Neural progenitor cell (in vitro differentiated cells): Measurements from ENCODE around the gene MYH7B.

Source experiments
- EZH2 ChIP-seq: fragments of 200-600 bp; sonication (generic); IDR thresholded peaks from 2 replicates; pipeline ENCODE4 v1.6.1; 2017; ENCODE audit warnings: antibody characterized with exemption, mild to moderate bottlenecking, moderate library complexity
- EZH2phosphoT487 ChIP-seq: fragments of 200-600 bp; sonication (generic); IDR thresholded peaks from 2 replicates; pipeline ENCODE4 v1.6.1; 2017; ENCODE audit warnings: antibody characterized with exemption
- TF ChIP-seq, protein P1 (sequence below): fragments of 200-600 bp; sonication (generic); IDR thresholded peaks from 2 replicates; pipeline ENCODE4 v1.5.1; 2017; ENCODE audit warnings: antibody characterized with exemption, mild to moderate bottlenecking

DNA sequence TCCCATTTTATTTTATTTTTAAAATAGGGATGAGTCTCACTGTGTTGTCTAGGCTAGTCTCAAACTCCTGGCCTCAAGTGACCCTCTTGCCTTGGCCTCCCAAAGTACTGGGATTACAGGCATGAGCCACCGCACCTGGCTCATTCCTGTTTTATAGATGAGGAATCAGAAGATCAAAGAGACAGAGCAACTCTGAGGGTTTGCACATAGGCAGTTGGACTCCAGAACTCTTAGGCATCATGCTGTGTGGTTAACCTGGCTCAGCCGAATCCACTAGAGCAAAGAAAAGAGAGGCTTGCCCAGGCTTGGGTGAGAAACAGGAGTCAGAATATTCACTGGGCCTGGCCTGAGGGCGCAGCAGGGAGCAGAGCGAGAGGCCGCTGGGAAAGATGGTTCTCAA is 9.4 kb downstream of the MYH7B start:
- TF ChIP-seq, protein P1, sequence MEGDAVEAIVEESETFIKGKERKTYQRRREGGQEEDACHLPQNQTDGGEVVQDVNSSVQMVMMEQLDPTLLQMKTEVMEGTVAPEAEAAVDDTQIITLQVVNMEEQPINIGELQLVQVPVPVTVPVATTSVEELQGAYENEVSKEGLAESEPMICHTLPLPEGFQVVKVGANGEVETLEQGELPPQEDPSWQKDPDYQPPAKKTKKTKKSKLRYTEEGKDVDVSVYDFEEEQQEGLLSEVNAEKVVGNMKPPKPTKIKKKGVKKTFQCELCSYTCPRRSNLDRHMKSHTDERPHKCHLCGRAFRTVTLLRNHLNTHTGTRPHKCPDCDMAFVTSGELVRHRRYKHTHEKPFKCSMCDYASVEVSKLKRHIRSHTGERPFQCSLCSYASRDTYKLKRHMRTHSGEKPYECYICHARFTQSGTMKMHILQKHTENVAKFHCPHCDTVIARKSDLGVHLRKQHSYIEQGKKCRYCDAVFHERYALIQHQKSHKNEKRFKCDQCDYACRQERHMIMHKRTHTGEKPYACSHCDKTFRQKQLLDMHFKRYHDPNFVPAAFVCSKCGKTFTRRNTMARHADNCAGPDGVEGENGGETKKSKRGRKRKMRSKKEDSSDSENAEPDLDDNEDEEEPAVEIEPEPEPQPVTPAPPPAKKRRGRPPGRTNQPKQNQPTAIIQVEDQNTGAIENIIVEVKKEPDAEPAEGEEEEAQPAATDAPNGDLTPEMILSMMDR, result no peak
- TF ChIP-seq EZH2phosphoT487, result no peak
- TF ChIP-seq EZH2, result no peak
